ENCODE data around the gene HDAC4. TPM values are rescaled to one million over a fixed set of nuclear protein-coding genes. Genes with fewer than 3 reads are reported as not detected.

The HDAC4 gene
- total and polyA plus RNA-seq, 2 of the 8 experiments (the other 6 are each of a cell fraction or from before 2014, with no cell fraction given) = 15.4 to 31.5 TPM

DNA sequence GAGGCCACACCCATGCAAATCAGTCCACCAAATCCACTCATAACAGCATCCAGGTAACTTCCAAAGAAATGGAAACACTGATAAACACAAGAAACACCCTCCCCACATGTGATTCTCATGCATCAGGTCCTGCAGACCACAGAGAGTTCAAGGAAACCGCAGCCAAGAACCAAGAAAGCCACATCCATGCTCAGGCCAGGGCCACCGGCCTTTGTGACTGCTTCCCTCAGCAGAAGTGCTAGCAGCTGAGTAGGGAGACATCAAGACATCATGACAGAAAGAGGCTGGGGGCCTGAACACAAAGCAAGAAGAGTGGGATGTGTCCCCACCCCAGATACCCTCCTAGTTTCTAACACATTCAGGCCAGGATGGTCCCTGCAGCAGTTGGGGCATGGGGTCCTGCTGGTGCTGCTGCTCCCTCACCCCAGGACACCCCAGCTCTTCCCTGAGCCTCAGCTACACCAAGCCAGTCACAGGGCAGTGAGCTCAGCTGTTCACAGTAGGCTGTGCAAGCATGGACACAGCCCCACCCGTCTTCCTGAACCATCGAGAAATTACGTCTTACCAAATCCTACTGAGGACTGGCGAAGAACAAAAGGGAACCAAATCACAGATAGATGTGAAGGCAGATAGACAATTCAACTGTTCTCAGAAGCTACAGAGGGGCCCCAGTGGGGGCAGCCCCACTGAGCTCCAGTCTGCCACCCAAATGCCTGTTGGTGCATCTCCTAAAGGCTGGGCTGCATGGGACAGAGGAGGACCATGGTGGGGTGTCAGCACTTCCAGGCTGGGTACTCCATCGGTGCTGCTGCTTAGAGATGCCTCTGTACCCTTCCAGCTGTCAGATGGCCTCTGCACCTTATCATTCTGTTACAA lies 60.9 kb downstream of the HDAC4 start (continued):
- TF ChIP-seq BACH1 (IDR thresholded peaks at IDR 0.05; ENCODE audit: low read length) (no peak), RNF2 (IDR thresholded peaks at IDR 0.05; ENCODE audit: borderline replicate concordance, low read depth, low read length, missing control alignments, poor library complexity, severe bottlenecking) (no peak), BRCA1 (IDR thresholded peaks at IDR 0.05; ENCODE audit: low read depth, low read length) (no peak), EP300 (IDR thresholded peaks at IDR 0.05; ENCODE audit: borderline replicate concordance in 1 of 2, low read depth in 2 of 2, low read length in 2 of 2) (no peak), KDM4A (IDR thresholded peaks at IDR 0.05; ENCODE audit: low read depth, low read length, severe bottlenecking) (no peak), BCL11A (IDR thresholded peaks at IDR 0.05; ENCODE audit: low read depth in 2 of 2, low read length in 2 of 2) (no peak), SAP30 (IDR thresholded peaks at IDR 0.05; ENCODE audit: insufficient read depth, insufficient replicate concordance, low read length) (no peak)

Measured in H1 (cell line).